NCI-H2196 (cell line): Measurements from ENCODE around the gene PLEKHA6.

ENCODE experiments used
- DNase-seq: peaks from one replicate; lab custom pipeline; 2025; ENCODE audit not compliant: unreplicated experiment; lab: John Stamatoyannopoulos, UW

The PLEKHA6 gene

DNA sequence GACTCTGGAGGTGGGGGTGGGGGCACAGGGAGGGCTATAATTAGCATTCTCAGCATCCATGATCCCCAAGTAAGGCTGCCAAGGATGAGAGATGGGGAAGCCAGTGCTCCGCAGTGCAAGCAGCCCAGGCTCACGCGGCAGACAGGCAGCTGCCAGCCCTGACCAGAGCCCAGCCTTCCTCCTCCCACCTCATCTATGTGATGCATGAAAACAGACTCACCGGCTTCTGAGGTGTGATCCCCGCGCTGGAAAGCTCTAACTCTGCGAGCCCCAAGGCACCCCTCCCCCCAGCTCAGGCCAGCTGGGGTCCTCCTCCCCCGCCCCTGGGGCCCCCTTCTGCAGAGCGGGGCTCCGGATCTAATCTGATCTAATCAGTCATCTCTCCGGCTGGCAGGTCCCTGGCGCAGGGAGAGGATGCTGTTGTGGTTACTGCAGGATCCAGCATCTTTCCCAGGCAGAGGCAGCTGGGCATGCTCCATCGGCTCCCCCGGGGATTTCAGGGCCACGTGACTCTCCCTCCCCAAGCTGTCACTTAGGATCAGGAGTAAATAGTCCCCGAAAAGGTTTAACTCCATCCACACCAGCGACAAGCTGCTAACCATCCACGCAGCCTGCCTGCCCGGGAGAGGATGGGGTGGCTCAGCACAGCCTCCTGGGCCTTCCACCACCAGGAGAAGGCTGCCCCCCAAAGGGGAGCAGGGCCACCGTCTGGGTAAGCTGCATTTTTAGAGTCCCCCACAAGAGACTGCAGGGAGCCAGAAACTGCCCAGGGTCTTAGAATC is at the start of gene PLEKHA6:
TSS of gene PLEKHA6 (minus strand) at position 456 of the 782 bp plus-strand sequence. CDS start 86,202 bp downstream, outside the sequence.
- DNase-seq: no peak

GRCh38 chr1:204409123-204409522 is 49.4 kb upstream of the PLEKHA6 start:
- DNase-seq: no peak

- DNase-seq: no peak
Observed at GRCh38 chr1:204408602-204409001, 48.9 kb upstream of the PLEKHA6 start.

DNA sequence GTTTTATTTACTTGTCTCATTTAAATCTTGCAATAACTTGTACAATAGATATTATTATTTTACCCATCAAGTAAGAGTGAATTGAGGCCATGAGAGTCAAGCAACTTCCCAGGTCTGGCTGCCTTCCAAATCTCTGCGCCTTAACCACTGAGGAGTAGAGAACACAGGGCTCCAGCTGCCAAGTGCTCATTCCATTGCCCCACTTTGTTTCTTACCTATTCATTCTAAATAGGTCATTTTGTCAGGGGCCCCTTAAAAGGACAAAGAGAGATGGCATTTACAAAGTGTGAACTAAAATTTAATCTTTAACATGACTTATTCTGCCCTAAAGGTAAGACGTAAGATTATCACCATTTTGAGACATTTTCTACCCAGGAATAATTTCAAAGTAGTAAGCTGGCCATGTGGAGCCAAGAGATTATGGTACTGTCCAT is 48.4 kb upstream of the PLEKHA6 start:
- peak; percentile 54 for DNase-seq

GRCh38 chr1:204407295-204407971 is 47.7 kb upstream of the PLEKHA6 start:
- no peak for DNase-seq

- no peak for DNase-seq
Observed at GRCh38 chr1:204406621-204407020, 46.9 kb upstream of the PLEKHA6 start.

DNA sequence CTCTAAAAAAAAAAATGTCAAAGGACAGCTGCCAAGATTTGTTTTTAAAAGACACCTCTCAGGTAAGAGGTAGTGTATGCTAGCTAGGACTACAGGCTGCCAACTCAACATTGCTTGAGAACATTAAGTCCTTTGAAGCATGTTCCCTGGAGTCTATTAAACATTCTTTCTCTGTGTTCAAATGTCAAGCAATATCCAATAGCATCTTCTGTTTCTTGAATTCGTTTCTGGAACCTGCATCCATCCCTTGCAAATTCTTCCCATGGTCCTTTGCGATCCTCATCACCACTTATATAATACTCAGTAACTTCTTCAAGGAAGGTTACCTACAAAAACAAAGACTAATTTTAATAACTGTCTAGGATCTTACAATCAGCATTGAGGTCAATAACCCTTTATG is 46.3 kb upstream of the PLEKHA6 start:
- DNase-seq: no peak

GRCh38 chr1:204404629-204405028 is 44.9 kb upstream of the PLEKHA6 start:
- no peak for DNase-seq

- DNase-seq: no peak
Observed at GRCh38 chr1:204402391-204402790, 42.7 kb upstream of the PLEKHA6 start.

- no peak for DNase-seq
Observed at GRCh38 chr1:204401730-204402129, 42.0 kb upstream of the PLEKHA6 start.

DNA sequence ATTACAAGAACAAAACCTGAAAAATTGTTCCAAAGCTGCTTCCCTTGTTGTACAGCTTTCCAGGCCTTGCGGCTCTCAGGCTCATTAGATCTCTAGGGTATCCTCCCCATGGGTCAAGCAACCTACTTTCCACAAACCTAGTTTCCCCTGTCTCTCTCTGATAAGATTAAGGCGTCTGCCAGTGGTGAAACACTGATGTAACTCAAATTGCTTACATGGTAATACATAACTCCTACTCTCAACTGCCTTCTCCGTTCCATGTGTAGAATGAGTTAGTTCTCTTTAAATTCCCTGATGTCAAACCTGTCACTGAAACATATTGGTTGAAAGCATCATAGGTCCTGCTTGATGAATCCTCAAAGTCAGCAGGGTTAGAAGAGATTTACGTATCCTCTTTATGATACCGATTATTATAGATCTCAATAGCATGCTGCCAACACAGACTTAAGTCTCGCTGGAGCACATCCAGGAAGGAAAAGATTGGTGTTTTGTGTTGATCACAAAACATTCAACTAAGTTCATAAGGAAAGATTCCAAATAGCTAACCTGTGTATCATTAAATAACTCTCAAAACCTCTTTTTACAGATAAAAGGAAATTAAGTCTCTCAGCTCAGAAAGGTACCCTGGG is 41.3 kb upstream of the PLEKHA6 start:
- no peak for DNase-seq

- DNase-seq: peak; percentile 87
Observed at GRCh38 chr1:204398197-204399125, 38.7 kb upstream of the PLEKHA6 start.

GRCh38 chr1:204396015-204396583 is 36.4 kb upstream of the PLEKHA6 start:
- no peak for DNase-seq

- DNase-seq: no peak
Observed at GRCh38 chr1:204391629-204392028, 31.9 kb upstream of the PLEKHA6 start.

- DNase-seq: no peak
Observed at GRCh38 chr1:204390751-204391466, 31.2 kb upstream of the PLEKHA6 start.

- no peak for DNase-seq
Observed at GRCh38 chr1:204385727-204386126, 26.0 kb upstream of the PLEKHA6 start.

DNA sequence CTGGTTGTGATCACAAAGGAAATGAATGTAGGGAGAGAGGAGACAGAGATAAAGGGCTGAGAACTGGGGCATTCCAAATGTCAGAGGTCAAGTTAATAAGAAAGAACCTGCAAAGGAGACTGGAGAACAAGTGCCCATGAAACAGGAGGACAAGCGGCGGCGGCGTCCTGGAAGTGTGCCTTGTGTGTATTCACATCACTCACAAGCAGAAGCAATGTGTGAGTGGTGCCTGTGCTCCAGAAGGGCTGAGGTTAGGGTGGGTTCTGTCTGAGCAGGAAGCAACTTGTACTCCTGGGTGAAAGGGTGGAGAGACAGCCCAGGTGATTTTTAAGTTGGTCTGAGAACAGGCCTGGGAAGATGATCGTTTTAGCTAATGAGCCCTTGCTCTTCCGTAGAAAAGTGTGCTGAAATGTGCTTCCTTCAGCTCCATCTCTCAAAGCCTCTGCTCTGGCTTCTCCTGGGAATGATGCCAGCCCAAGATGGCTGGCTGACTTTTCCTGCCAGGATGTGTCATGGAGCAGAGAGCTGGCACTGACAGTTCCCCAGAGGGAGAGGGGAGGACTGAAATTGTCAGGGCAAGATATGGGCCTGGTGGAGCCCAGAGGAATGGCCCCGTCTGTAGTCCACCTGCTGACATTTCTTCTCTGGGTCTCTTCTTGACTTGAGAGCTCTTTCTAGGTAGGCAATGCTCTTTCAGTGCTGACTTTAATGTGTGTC is 25.1 kb upstream of the PLEKHA6 start:
- DNase-seq: peak; percentile 20

DNA sequence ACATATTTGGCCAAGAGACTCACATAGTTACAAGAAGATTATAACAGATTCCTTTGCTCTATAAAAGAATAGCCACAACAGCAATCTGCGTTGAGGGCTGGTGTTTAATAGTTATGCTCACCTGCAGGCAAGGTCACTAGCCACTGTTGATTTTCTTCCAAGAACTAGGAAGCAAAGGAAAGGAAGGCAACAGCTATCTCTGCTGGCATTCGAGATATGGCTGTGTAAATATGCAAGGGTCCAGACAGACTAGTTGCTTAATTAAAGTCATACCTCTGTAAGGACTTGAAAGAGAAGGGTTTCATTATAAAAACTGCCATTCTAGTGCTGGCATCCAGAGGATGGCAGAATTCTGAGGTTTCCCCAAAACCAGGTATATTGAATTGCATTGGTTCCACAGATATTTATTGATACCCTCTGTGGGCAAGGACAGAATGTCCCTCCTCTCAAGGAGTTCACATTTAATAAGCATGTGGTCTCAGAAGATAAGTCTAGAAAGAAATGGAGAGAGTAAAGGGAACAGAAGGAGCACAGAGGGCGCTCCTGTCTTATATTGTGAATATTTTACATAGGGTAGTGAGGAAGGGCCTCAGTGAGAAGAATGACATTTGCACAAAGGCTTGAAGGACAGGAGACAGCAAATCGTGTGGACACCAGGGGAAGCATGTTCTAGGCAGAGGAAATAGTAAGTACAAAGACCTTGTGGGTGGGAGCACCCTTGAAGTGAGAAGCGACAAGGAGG is 23.6 kb upstream of the PLEKHA6 start:
- DNase-seq: no peak

DNA sequence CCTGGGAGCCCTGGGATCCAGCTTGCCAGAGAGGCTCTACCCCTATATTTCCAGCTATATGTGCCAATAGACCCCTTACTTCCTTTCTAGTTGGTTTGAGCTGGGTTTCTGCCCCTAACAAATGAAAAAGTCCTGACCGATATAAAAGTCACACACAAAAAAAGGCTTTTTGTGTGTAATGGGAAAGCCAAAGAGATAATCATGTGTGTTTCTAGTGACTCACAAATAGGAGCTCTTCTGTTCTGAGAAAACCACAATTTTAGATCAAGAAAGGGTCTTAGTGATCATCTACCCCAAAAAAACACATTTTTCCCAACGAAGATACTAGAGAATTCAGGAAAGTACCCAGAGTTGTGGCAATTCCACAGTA is 23.0 kb upstream of the PLEKHA6 start:
- no peak for DNase-seq
